HAP-1 (cell line): ENCODE results near the gene CIBAR2.

ENCODE experiments used
- DNase-seq, 2 experiments: peaks; one replicate each; pipeline ENCODE4 v3.0.0-alpha.2; 2016 to 2020; ENCODE audit warnings: low spot score in 2 of 2
- H3K27me3 ChIP-seq: fragments of 250-450 bp; sonication (Bioruptor Pico); 2 replicates; pipeline ENCODE4 v1.5.1; 2020; ENCODE audit warnings: low read depth, mild to moderate bottlenecking, moderate library complexity
- H3K36me3 ChIP-seq: fragments of 250-450 bp; sonication (Bioruptor Pico); replicated peaks from 2 replicates; pipeline ENCODE4 v1.5.1; 2020; ENCODE audit warnings: mild to moderate bottlenecking
- H3K4me1 ChIP-seq: fragments of 250-450 bp; sonication (Bioruptor Pico); 2 replicates; pipeline ENCODE4 v1.5.1; 2020; ENCODE audit warnings: mild to moderate bottlenecking
- H3K4me3 ChIP-seq: fragments of 250-450 bp; sonication (Bioruptor Pico); 2 replicates; pipeline ENCODE4 v1.5.1; 2020; ENCODE audit warnings: mild to moderate bottlenecking, moderate library complexity
- H3K9me3 ChIP-seq: fragments of 250-450 bp; sonication (Bioruptor Pico); 2 replicates; pipeline ENCODE4 v1.5.1; 2020; ENCODE audit warnings: mild to moderate bottlenecking, moderate library complexity
- in situ Hi-C: fragments of 300-500 bp; cut with MboI; formaldehyde crosslinking; loops from 3 replicates; pipeline ENCODE4 v1.14.3; 2020; ENCODE audit warnings: low sequenced_read_pairs, inconsistent platforms, mixed read lengths

Gene CIBAR2

DNA sequence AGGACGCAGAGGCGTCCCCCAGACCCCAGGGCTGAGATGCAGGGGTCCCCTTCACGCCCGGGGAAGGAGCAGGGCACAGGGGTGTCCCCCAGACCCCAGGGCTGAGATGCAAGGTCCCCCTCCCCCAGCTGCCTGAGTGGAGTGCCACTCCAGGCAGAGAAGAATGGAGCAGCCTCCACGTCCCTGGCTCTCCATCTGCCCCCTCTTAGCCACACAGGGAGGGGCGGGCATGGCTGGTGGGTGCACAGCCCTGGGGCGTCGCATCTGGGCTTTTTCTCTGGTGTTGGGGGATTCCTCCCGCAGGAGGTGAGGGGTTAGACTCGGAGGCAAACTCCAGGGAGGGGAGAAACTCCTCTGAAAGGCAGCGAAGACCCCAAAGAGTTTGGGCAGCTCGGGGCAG is 17.5 kb downstream of the CIBAR2 start:
- Histone ChIP-seq H3K36me3 (no peaks in the 10 kb centered on the region), H3K27me3 (peaks cover 6% of the 10 kb centered on the region; the same call in 1 of the 2 replicates), H3K9me3 (no peaks in the 10 kb centered on the region), H3K4me1 (peaks cover 3% of the 10 kb centered on the region), H3K4me3 (no peak overlapping the region)
- in situ Hi-C loops = no loop called here
- no peak for DNase-seq

DNA sequence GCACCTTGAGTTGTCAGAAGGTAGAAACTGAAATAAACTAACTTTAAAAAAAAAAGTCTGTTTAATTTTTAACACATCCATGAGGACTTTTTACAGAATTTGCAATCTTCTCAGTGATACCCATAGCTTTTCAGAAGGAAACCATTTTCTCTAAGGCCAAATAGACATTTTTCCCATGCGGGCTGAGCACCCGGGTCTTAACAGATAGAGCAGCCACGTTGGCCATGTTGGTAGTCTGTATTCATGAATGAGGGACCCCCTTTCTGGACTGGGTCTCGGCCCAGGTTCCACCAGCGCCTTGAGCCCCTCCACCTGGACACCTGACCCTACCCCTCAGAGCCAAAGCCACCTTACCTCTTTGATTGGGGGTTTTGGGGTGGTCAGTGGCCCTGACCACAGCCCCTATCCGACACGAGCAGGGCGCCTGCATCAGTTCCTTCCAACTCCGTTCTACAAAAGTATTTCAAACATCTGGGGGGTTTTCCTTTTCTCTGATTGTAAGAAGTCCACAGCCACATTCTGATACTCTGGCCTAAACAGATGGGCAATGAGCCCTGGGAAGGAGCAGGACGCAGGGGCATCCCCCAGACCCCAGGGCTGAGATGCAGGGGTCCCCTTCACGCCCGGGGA is 18.0 kb downstream of the CIBAR2 start:
- no peak overlapping the region for H3K4me3 ChIP-seq
- in situ Hi-C loops = no loop called here
- peaks cover 3% of the 10 kb centered on the region for H3K4me1 ChIP-seq
- peaks cover 6% of the 10 kb centered on the region; the same call in 1 of the 2 replicates for H3K27me3 ChIP-seq
- no peaks in the 10 kb centered on the region for H3K36me3 ChIP-seq
- no peaks in the 10 kb centered on the region for H3K9me3 ChIP-seq
- no peak for DNase-seq

DNA sequence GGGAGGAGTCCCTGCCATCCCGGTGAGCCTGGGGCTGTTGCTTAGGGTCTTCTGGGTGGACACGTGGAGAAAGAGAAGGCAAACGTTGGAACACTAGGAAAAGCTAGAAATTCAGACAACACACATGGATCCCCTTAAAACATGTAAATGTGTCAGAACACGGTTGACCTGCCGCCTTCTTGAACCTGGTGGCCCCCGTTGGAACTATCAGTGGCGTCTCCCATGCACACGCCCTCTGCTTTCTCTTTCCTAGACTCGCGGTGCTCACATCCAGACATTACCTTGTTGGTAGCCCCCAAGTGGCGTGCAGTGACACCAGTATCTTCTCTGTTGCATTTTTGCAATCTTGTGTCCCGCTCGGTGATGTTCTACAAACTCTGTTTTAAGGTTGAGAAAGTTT is 18.6 kb downstream of the CIBAR2 start:
- Histone ChIP-seq H3K36me3 (no peaks in the 10 kb centered on the region), H3K9me3 (no peaks in the 10 kb centered on the region), H3K27me3 (peaks cover 6% of the 10 kb centered on the region; the same call in 1 of the 2 replicates), H3K4me1 (peaks cover 1% of the 10 kb centered on the region), H3K4me3 (no peak overlapping the region)
- DNase-seq = no peak
- in situ Hi-C loops = no loop called here

DNA sequence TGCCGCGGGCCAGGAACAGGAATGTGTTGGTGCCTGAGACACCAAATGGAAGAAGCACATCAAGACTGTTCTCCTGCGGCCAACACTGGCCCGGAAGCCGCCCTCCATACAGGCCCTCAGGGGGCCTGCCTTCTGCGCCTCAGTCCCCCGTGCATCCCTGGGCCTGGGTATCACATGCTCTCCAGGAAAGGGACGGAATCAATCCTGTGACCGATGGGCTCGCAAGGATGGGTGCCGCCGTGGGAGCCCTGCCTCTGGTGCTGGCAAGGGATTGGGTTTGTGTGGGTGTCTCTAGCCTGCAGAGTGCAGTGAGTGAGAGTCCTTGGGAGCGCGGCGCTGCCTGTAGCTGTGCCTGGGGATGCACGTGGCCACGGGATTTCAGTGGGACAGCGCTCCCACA is 19.4 kb downstream of the CIBAR2 start:
- Histone ChIP-seq H3K4me1 (no peaks in the 10 kb centered on the region), H3K9me3 (no peaks in the 10 kb centered on the region), H3K27me3 (peaks cover 6% of the 10 kb centered on the region; the same call in 1 of the 2 replicates), H3K4me3 (no peak overlapping the region), H3K36me3 (no peaks in the 10 kb centered on the region)
- DNase-seq = no peak
- in situ Hi-C loops = no loop called here

DNA sequence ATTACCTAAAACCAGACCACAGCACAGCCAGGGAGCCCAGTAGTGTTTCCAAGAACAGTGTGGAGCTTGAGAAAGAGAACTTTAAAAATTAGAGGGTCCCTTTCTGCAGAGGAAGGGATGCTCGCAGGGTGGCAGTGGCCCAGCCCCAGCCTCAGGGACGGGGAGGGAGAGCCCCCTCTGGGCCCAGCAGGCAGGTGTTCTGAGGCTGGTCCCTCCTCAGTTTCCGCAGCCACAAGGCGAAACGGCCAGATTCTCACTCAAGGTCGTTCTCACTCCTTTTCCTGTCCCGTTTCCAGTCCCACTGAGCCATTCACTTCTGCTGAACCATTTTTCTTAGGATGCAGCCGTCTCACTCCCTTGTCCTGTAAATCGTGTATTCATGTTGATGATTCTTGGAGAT is 20.0 kb downstream of the CIBAR2 start:
- H3K4me1 ChIP-seq = no peaks in the 10 kb centered on the region
- in situ Hi-C loops = no loop called here
- no peaks in the 10 kb centered on the region for H3K9me3 ChIP-seq
- no peak overlapping the region for H3K4me3 ChIP-seq
- peaks cover 6% of the 10 kb centered on the region; the same call in 1 of the 2 replicates for H3K27me3 ChIP-seq
- no peaks in the 10 kb centered on the region for H3K36me3 ChIP-seq
- DNase-seq = no peak

DNA sequence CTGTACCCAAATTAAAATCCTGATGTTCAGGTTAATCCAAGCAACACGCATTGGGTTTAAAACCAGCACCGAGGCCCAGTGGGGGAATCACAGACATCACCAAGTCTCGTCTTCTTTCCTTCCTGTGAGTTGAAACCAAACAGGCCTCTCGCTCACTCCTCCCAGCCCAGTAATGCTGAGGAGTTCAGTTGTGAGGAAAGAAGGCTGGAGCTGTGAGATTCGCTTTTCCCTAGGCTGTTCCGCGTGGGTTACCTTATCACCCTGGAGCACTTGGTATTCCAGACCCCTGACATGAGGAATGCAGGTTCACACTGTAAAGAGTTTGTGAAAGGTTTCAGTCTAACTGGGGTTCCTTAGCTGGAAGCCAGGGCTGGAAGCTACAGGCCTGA is 20.8 kb downstream of the CIBAR2 start:
- no peak for DNase-seq

DNA sequence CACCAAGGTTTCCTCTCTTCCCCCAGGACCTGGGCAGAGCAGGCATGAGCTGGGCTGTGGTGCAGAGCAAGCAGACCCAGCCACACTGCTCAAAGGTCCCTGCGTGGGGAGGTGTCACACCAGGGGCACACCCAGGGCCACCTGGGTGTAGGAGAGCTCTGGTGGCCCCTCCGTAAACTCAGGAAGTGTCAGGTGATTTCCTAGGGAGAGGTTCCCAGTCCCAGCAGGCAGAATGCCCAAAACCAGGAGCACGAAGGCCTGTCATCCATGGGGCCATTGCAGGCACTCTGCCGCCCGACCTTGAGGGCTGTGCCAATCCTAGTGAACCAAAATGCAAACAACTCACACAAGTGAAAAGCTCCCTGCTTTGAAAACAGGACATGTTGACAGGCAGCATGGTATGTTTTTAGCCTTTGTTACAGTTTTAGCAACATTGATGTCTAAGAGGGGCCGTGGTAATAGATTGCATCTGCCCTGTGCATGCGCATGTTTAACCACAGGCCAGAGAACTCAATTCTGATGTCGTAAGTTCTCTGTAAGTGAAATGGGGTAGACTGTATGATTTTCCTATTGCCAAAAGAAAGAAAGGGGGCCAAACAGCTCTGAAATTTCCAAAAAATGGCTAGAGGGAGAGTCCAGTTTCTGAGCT is 21.3 kb downstream of the CIBAR2 start:
- in situ Hi-C loops = no loop called here
- no peak for DNase-seq

More for the DNA sequence above, 20.8 kb downstream of the CIBAR2 start:
- H3K36me3 ChIP-seq = no peaks in the 10 kb centered on the region
- H3K4me1 ChIP-seq = no peaks in the 10 kb centered on the region
- no peak overlapping the region for H3K4me3 ChIP-seq
- in situ Hi-C loops = no loop called here
- peaks cover 3% of the 10 kb centered on the region; the same call in 1 of the 2 replicates for H3K27me3 ChIP-seq
- H3K9me3 ChIP-seq = no peaks in the 10 kb centered on the region

DNA sequence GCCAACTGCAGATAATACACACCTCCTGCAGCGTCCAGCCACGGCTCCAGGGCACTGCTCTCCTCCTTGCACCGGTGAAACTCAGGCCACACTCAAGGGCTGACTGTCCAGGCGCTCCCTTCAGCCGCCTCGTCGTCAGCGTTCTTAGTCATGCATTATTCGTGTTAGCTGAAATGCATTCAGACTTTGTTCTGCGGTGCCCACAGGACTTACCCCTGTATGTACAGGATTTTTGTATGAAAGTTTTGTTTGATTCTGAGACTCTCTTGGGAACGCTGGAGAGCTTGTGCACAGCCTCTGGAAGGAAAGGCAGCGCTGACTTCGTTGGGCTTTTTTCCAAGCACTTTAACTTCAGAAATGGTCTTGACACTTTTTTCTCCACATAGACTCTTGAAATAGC is 22.1 kb downstream of the CIBAR2 start:
- no peak for DNase-seq
- no peaks in the 10 kb centered on the region for H3K9me3 ChIP-seq
- H3K27me3 ChIP-seq = 0 out of 2 replicates have a peak, but pooled peaks cover 3% of the 10 kb centered on the region
- H3K4me1 ChIP-seq = no peaks in the 10 kb centered on the region
- in situ Hi-C loops = no loop called here
- no peak overlapping the region for H3K4me3 ChIP-seq
- H3K36me3 ChIP-seq = no peaks in the 10 kb centered on the region

More for the DNA sequence above, 21.3 kb downstream of the CIBAR2 start:
- no peaks in the 10 kb centered on the region for H3K4me1 ChIP-seq
- H3K36me3 ChIP-seq = no peaks in the 10 kb centered on the region
- no peaks in the 10 kb centered on the region for H3K9me3 ChIP-seq
- H3K4me3 ChIP-seq = no peak overlapping the region
- H3K27me3 ChIP-seq = 0 out of 2 replicates have a peak, but pooled peaks cover 3% of the 10 kb centered on the region

DNA sequence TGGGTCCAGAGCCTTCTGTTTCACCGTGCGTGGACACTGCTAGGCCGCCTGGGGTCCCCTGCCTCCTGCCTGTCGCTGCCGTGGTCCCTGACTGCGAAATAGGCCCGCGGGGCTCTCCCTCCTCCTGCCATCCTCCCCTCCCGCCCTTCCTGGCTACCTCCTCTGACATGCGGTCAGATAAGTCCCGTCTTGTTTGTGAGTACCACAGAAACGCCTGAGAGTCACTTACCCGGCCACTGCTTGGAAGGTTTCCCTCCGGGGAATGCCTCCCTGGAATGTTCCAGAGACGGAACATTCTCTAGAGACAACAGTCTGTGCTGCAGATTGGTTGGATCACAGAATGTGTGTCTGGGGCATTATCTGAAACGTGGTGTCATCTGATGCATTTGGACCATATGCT is 22.7 kb downstream of the CIBAR2 start:
- no peaks in the 10 kb centered on the region for H3K4me1 ChIP-seq
- no peak for DNase-seq

DNA sequence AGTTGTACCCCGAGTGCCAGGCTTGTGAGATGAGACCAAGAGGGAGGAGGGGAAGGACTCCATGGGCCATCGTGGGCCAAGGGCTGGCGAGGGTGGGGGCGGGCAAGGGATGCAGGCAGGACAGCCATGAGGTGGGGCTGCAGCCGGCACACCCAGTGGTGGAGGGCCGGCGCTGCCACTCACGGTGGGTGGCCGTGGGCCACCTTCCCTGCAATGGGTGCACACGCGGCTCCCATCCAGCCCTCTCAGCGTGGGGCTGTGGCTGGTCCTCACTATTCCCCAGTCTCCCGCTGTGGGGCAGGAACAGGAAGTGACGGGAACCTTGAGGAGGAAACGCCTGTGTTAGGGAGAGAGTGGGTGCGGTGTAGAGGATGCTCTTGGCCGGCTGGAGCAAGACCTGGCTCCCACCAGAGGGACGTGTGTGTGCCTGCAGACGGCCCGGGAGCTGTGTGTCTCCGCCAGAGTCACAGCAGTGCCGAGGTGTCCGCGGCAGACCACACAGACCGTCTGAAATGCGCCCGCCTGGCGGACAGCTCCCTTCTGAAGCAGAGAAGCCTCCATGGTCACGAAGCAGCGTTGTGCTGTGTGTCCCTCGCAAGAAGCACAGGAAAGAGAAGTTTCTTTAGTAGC is 23.6 kb downstream of the CIBAR2 start:
- Histone ChIP-seq H3K4me3 (no peak overlapping the region), H3K9me3 (no peaks in the 10 kb centered on the region), H3K27me3 (0 out of 2 replicates have a peak, but pooled peaks cover under 1% of the 10 kb centered on the region), H3K4me1 (peaks cover 2% of the 10 kb centered on the region), H3K36me3 (no peaks in the 10 kb centered on the region)
- in situ Hi-C loops = no loop called here
- no peak for DNase-seq

More for the DNA sequence above, 22.7 kb downstream of the CIBAR2 start:
- H3K4me3 ChIP-seq = no peak overlapping the region
- no peaks in the 10 kb centered on the region for H3K9me3 ChIP-seq
- H3K27me3 ChIP-seq = 0 out of 2 replicates have a peak, but pooled peaks cover 3% of the 10 kb centered on the region
- no peaks in the 10 kb centered on the region for H3K36me3 ChIP-seq
- in situ Hi-C loops = no loop called here

DNA sequence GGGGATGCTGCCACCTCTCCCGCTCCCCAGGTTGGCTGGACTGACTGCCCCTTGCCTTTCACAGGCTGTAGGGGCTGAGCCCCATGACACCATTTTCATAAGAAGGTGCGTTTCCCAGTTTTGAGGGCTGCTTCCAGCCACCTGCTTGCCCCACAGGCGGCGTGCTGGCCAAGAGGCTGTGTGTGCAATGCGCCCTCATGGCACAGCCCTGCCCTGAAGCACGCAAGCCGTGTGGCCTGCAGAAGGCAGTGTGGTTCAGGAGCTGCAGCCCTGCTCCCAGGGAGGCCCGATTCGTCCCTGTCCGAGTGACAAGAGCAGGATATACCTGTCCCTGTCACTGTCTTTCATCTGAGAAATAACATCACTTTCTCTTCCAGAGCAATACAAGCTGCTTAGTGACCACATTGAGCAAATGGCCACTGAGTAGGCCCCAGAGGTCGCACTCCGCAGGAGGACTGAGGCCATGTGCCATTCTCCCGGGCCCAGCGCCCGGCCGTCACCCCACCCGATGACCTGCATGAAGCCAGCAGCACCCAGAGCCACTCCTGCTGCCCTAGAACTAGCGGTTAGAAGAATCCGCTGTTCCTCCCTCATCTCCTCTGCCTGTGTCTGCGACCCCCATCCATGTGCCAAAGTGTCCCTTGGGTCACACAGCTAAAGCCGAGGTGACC is 24.2 kb downstream of the CIBAR2 start:
- in situ Hi-C loops = no loop called here
- Histone ChIP-seq H3K4me1 (peaks cover 6% of the 10 kb centered on the region), H3K4me3 (no peak overlapping the region), H3K27me3 (no peaks in the 10 kb centered on the region), H3K36me3 (no peaks in the 10 kb centered on the region), H3K9me3 (no peaks in the 10 kb centered on the region)
- DNase-seq = no peak

DNA sequence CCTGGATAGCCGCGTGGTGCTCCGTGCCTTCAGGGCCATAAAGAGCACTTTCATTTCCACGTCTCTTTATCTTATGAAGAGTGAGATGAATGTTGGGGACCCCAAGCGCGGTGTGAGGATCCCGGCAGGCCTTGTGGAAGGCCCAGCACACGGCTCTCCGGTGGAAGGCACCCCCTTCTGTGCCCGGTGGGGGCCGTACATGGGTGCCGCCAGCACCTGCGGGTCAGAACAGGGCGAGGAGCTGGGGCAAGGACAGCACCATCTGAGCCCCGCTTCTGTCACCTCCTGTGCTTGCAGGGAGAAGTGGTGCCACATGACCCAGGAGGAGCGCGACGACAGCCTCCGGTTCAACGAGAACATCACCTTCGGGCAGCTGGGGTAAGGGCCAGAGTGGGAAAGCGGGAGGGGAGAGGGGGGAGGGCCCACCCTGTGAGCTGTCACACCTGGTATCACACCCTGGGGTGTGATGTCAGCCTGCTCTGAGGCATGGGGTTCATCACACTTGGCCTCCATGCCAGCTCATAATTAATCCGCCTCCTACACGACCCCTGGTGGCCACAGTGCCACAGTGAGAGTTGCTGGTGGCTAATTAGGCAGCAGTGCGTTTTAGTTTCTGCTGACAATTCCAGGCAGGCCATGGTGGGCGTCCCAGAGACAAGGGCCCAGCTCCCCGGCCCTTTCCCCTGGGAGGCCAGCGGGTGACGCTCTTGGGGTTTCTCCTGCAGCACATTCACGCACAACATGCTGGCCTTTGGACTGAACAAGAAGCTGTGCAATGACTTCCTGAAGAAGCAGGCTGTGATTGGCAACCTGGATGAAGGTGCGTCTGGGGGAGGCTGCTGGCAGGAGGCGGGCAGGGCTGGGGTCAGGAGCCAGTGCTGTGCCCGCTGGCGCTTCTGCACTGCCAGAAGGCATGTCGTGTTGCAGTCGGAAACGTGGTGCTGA is 25.7 kb downstream of the CIBAR2 start:
- Histone ChIP-seq H3K4me3 (no peak overlapping the region), H3K36me3 (no peaks in the 10 kb centered on the region), H3K27me3 (no peaks in the 10 kb centered on the region), H3K4me1 (peaks cover 21% of the 10 kb centered on the region), H3K9me3 (no peaks in the 10 kb centered on the region)
- in situ Hi-C loops = no loop called here
- peak; percentile 75 to 89 for DNase-seq

DNA sequence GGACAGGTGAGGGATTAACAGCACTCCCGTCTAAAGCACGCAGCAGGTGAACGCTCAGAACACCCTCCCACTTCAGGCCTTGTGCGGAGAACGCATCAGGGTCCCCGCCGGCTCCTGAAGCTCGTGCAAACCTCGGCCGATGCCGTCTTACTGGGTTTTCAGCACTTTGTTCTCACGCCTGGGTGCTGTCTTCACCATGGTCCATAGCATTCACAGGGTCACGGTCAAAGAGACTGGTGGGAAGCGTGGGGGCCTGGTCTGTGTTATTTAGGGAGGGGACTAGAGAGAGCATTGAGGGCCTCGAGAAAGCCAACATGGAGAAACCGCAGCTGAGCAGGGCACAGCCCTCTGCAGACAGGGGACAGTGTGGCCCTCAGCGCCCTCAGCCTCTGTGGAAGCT is 26.6 kb downstream of the CIBAR2 start:
- in situ Hi-C loops = no loop called here
- no peak for DNase-seq
- H3K27me3 ChIP-seq = no peaks in the 10 kb centered on the region

More for the DNA sequence above, 26.6 kb downstream of the CIBAR2 start:
- Histone ChIP-seq H3K4me3 (no peak overlapping the region), H3K36me3 (no peaks in the 10 kb centered on the region), H3K4me1 (peaks cover 30% of the 10 kb centered on the region), H3K9me3 (no peaks in the 10 kb centered on the region)
